ENCODE measurements around the gene NPTX2.
A peak's percentile ranks its signal among the peaks of the same experiment; 100 is the strongest.
"Not testable (repeated sequence)": the region's sequence is repeated elsewhere in the genome, so short reads cannot be mapped to it uniquely, and the experiment has no call there.

Gene NPTX2

DNA sequence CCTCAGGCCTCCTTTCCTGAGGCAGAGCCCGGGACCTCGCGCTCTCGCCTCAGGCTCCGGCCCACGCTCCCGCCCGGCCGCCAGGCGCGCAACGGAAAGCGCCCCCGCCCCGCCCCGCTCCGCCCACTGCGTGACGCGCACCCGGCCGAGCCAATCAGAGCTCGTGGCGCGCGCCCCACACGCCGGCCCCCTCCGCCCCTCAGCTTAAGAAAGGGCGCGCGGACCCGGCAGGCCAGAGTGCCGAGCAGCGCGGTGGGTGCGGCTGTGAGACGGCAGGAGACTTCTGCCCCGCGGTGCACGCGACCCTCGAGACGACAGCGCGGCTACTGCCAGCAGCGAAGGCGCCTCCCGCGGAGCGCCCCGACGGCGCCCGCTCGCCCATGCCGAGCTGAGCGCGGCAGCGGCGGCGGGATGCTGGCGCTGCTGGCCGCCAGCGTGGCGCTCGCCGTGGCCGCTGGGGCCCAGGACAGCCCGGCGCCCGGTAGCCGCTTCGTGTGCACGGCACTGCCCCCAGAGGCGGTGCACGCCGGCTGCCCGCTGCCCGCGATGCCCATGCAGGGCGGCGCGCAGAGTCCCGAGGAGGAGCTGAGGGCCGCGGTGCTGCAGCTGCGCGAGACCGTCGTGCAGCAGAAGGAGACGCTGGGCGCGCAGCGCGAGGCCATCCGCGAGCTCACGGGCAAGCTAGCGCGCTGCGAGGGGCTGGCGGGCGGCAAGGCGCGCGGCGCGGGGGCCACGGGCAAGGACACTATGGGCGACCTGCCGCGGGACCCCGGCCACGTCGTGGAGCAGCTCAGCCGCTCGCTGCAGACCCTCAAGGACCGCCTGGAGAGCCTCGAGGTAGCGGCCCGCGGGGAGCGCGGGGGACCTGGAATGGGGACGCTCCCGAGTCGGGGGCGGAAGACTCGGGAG lies at the start of gene NPTX2:
Gene NPTX2 (plus strand): TSS at position 235 of the 909 bp plus-strand sequence. CDS start 177 bp downstream, at position 412.
- DNase-seq (ENCODE audit: low spot score) = peak; percentile 92

GRCh38 chr7:98567991-98568390 lies 49.1 kb upstream of the NPTX2 start:
- no peak for DNase-seq (ENCODE audit: low spot score)

DNA sequence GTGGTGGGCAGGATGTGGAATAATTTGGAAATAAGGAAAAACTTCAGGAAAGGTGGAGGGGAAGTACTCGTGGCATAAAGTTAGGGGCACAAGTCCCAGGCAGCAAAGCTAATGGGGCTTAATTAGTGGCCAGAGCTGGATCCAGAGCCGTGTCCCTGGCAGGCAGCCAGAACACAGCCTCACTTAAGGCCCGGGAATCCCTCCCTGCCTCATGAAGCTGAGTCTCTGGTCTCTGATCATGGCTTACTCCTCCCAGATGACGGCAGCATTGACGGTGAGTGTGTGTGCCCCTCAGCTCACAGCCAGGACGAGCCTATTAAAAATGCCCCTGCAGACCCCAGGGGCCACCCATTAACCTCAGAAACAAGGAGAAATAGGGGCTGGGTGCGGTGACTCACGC lies 48.2 kb upstream of the NPTX2 start:
- DNase-seq (ENCODE audit: low spot score) = no peak

DNA sequence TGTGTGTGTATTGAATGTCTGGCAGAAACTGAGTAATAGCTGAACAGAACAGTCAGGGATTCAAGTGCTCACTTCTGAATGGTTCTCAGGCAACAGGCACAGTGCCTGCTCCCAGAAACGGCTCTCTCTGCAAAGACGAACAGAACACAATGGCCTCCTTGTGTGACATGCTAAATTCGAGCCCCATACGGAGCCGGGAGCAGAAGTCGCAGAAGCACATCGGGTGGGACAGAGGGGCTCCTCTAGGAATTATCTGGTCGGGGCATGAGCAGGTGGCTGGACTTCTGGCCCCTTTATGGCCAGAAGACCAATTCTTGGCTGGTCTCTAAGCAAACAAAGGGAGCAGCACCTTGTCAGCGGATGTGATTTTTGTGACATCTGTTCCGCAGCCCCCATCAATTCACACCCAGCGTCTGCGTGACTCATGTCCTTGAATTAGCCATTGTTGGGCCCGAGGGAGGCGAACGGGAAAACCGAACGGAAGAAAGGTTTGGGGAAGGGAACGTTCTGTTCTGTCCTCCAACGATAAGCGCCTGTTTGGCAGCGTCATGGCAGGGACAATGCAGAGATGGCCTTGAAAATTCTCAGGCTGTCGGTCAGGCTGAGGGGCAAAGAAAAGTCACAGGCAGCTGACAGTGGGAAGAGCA lies 47.3 kb upstream of the NPTX2 start:
- DNase-seq (ENCODE audit: low spot score) = no peak

DNA sequence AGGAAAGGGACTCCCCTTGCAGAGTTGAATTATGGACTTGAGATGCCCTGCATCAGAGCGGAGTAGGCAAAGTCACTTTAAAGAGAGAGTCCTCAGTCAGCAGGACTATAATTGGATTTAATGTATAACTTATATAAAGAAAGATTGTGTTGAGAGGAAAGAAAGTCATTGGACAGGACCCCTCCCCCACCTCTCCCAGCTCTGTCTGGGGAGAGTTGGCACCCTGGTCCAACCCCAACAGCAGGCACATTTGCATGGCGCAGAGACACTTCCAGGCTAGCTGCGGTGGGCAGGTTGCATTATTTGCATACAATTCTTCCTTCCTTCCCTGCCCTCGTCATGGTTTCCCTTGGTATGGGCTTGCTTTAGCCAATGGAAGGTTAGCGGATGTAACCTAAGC lies 46.1 kb upstream of the NPTX2 start:
- no peak for DNase-seq (ENCODE audit: low spot score)

DNA sequence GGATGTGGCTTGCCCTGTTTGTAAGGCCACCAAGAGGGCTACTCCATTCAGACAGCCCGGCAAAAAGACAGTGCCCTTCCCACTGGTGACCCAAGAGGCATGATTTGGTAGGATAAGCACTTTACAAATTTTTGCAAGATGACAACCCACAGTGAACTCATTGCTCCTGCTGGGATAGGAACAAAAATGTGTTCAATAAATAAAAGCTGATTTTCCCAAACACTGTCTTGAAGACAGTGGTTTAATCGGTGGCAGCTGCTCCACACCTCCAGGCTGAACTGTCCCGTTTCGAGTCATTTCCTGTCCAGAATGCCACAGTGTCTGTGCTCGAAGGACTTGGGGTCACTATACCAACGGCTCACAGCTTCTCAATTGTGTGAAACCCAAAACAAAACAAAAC lies 45.1 kb upstream of the NPTX2 start:
- DNase-seq (ENCODE audit: low spot score) = no peak

- DNase-seq (ENCODE audit: low spot score) = not testable (repeated sequence)
These were observed 44.4 kb upstream of the NPTX2 start for GRCh38 chr7:98572716-98573115.

DNA sequence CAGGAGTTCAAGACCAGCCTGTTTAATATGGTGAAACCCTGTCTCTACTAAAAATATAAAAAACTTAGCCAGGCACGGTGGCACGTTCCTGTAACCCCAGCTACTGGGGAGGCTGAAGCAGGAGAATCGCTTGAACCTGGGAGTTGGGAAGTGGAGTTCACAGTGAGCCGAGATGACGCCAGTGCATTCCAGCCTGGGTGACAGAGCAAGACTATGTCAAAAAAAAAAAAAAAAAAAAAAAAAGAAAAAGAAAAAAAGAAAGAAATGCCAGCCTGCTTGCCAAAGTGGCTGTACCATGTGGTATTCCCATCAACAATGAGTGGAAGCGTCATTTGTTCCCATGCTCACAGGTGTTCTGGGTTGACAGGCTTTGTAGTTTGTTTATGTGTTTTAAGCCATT lies 43.3 kb upstream of the NPTX2 start:
- DNase-seq (ENCODE audit: low spot score) = no peak

- no peak for DNase-seq (ENCODE audit: low spot score)
These were observed 41.2 kb upstream of the NPTX2 start for GRCh38 chr7:98575878-98576277.

DNA sequence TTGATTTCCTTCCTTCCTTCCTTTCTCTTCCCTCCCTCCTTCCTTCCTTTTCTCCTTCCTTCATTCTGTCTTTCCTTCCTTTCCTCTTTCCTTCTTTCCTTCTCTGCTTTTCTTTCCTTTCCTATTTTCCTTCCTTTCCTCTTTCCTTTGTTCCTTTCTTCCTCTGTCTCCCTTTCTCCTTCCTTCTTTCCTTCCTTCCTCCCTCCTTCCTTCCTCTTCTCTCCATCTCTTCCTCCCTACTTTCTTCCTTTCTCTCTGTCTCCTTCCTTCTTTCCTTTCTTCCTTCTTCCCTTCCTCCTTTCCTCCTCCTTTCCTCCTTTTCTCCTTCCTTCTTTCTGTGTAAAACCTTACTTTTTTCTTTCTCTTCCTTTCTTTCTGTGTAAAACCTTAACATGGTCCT lies 32.3 kb upstream of the NPTX2 start:
- no peak for DNase-seq (ENCODE audit: low spot score)

- no peak for DNase-seq (ENCODE audit: low spot score)
These were observed 25.2 kb upstream of the NPTX2 start for GRCh38 chr7:98591926-98592325.

- no peak for DNase-seq (ENCODE audit: low spot score)
These were observed 22.7 kb upstream of the NPTX2 start for GRCh38 chr7:98594348-98594747.

GRCh38 chr7:98594787-98595186 lies 22.3 kb upstream of the NPTX2 start:
- no peak for DNase-seq (ENCODE audit: low spot score)

DNA sequence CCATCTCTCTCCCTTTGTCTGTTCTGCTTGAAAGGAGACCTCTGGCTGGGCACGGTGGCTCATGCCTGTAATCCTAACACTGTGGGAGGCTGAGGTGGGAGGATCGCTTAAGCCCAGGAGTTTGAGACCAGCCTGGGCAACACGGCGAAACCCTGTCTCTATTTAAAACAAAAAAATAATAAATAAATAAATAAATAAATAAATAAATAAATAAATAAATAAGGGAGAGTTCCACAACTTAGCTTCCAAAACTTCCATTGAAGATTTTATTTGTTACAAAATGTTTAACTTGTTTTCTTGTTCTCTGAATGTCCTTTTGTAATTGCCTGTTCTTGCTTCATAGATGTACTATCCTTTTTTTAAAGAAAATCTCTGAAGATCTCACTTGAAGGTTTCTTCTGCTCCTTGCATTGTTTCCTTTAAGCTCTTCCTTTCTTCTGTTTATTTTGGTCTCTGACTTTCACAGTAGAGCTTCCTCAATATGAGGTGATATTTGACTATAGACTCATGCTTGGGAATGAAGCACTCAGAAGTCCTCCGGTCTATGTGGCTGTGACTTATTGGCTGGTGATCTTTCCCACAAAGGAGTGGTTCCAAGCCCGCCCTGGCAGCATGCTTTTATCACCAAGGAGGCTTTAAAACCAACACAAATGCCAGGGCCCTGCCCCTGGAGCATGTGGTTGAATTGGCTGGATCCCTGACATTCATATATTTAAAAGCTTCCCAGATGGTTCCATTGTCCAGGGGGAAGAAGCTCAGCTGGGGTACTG lies 18.1 kb upstream of the NPTX2 start:
- DNase-seq (ENCODE audit: low spot score) = no peak

DNA sequence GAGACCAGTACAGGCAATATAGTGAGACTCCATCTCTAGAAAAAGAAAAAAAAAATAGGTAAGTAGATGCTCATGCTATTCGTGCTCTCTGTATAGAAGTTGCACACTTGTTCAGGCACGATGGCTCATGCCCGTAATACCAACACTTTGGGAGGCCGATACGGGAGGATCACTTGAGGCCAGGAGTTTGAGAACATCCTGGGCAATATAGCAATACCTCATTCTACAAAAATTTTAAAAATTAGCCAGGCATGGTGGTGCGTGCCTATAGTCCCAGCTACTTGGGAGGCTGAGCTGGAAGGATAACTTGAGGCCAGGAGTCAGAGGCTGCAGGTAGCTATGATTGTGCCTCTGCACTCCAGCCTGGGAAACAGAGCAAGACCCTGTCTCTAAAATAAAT lies 17.2 kb upstream of the NPTX2 start:
- no peak for DNase-seq (ENCODE audit: low spot score)

GRCh38 chr7:98602755-98603398 lies 14.2 kb upstream of the NPTX2 start:
- no peak for DNase-seq (ENCODE audit: low spot score)

GRCh38 chr7:98603399-98603788 lies 13.7 kb upstream of the NPTX2 start:
- no peak for DNase-seq (ENCODE audit: low spot score)

DNA sequence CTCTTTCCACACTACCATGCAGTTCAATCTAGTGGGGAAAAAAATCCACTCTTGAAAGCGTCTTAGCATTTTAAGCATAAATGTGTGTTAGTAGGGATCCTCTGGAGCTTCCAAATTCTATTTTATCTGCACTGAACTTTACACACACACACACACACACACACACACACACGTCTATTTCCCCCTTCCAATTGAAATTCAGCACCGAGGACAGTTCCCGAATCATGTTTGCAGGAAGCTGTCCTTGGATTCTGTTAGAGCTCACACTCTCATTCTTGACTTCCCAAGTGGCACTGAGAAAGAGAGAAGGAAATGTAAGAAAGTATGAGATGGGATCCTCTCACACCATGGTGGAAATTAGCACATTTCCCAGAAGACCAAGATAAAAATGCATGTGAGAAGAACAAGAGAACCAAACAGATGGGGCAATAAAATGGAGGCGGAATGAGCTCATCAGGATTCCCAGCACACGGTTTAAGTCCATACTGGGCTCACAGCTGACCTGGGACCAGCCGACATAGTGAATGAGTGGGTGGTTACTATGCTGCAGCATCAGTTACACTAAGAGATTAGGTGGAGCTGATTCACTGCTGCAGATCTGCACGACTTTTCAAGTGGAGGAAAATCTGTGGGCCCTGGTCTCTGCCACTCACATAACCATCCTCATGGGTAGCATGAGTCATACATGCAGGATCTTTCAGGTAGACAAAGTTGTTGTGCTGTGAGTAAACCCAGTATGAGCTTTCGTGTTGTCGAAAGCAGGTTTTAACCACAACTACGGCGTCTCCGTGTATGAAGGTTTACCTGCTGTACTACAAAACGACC lies 3.3 kb upstream of the NPTX2 start:
- DNase-seq (ENCODE audit: low spot score) = peak; percentile 71

DNA sequence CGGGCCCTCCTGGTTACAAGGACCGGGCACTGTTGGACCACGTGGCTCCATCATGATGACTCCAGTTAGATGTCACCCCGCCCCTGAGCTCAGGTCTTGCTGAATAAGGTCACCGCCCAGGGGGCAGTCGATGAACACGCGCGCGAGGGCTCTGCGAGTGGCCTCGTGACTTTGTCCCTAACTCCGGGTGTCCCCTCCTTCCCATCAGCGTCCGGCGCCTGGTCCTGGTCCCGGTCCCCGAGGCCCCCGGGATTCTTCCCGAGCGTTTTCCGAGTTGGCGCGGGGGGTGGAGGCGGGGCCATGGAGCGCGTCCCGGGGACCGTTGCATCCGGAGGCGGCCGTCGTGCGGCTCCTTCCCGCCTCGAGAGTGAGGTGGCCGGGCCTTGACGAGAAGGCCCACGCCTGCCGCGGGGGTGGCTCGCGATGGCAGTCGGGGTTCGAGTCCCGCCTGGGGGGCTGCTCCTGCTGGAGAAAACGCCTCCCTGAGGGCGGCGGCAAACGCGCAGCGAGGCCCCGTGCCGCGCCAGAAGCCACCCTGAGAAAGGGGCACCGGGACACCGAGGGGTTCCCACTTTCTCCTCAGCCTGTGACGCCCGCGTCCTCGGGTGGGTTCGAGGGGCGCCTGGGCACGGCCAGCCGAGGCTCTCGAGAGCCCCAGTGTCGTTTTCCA lies 569 bp upstream of the NPTX2 start:
- peak; percentile 63 for DNase-seq (ENCODE audit: low spot score)

DNA sequence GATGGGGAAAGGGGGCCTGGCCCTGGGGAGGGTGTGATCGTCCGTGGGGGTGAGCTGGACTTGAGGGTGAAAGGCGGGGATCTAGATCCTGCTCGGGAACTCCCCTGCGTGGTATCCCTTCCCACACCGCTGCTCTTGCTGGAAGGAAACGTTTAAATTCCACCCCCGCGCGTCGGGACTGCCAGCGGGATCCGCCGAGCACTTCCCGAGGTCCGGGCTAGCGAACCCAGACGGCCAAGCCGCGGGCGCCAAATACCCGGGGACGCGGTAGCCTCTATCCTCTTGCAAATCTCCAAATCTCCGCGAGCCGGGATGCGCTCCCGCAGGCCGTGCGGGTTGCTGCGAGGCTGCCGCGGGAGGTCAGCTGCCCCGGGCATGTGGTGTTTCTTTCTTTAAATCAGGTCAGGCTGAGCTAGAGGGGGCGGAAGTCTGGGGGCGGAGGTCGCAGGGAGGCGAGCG lies 904 bp downstream of the NPTX2 start:
- peak; percentile 70 for DNase-seq (ENCODE audit: low spot score)

- DNase-seq (ENCODE audit: low spot score) = no peak
These were observed 1.7 kb downstream of the NPTX2 start for GRCh38 chr7:98618786-98619185.
